Stimulated activated CD4-positive, alpha-beta T cell treated with anti-CD3 and anti-CD28 coated beads, TNF-alpha, amount 100 ng/mL, for 4 hours (primary cell): ENCODE results near the gene MASP1.

Experiments used
- DNase-seq, 3 experiments: peaks; one replicate each; pipeline ENCODE4 v3.0.0-alpha.2; 2020; ENCODE audit warnings: low read depth in 3 of 3

Gene MASP1

GRCh38 chr3:187293516-187294430 is 2.2 kb upstream of the MASP1 start:
- DNase-seq = no peak

DNA sequence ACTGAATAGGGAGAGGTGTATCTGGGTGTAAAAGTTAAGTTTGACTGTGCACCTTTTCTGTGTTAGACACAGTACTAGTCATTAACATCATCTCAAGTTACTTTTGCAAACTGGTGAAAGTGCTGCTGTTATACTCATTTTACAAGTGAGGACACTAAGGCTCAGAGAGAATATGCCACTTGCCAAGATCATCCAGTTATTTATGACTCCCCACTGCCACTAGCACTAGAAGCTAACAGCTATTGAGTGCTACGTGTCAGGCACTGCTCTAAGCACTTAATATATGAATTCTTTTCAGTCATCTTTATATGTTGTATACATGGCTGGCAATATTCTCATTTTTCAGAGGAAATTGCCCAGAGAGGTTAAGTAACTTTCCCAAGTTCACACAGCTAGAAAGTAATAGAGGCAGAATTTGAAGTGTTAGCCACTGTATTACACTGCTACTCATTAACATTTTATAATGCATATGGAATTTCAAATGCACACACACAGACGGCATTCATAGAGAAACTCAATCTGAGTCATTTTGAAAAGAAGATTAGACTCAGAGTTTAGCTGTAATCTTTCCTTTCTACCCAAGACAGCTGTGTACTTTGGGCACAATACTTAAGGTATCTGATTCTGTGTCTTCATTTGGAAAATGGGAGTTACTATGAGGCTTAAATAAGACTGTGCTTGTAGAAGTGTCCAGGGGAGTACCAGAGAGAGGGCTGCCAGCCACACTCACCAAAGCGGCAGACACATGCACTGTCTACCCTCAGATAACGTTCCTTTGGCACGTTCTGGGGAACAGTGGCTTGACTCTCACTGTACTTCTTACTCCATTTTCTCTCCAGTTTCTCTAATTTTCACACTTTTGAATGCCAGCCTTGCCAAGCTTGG is 1.3 kb upstream of the MASP1 start:
- DNase-seq = no peak

- DNase-seq = no peak
Observed at GRCh38 chr3:187292181-187292580, 644 bp upstream of the MASP1 start.

- DNase-seq = no peak
Observed at GRCh38 chr3:187291001-187291511, 481 bp downstream of the MASP1 start.

- no peak for DNase-seq
Observed at GRCh38 chr3:187290503-187290902, 1.0 kb downstream of the MASP1 start.

DNA sequence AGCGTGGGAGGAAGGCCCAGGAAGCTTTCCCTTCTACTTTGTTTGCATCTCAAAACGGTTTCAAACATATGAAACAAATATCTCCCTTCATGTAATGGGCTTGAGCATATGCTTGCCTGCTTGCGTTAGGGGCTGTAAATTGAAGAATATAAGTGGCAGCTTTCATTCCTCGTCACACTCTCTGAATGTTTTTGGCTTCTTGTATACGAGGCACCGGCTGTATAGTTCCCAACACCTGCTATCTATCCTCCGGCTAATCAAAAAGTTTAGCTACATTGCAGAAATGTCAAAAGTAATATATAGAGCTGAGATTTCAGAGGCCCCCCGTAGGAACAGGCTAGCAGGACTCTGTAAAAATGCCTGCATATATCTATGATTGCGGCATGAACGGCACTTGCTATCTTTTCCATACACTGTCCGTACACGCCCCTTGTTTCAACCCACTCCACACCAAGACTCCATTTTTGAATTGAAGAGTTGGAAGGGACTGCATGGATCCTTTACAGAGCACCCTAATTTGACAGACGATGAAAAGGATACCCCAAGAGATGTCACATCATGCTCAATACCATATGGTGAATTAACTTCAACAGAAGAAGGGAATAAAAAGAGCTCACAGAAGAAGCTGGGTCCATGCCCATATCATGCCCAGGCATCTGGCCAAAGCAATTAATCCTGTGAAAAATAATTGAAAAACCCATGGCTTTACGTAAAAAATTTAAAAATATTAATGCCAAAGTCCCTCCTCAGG is 2.5 kb downstream of the MASP1 start:
- no peak for DNase-seq

DNA sequence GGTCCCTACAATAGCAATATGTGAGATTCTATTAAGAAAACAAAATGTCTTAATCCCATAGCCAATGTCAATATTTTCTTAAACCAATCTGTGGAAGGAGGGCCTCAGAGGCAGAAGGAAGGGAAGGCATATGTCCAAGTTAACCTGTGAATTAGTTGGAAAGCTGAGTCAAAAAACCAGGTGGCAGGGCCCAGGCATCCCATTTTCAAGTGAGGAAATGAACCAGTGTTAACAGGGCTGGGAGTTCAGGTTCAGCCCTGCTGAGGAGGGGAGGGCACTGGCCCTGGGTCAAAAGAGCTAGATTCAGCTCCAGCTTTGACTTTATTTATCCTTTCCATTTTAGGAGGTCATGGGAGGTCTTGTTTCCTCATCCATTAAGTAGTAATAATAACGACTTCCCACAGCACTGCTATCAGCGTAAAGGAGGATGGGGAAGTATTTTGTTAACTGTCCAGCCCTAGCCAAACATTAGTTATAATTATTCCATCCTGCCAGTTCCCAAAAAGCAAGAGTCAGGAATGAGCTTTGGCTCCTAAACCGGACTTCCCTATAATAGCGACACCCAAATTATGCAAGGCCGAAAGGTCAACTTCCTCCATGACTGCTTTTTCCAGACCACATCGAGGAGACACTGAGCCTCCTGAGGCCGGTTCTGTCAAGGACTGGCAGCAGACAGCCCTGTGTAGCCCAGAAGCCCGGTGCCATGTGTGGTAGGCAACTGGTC is 3.2 kb downstream of the MASP1 start:
- DNase-seq = no peak

DNA sequence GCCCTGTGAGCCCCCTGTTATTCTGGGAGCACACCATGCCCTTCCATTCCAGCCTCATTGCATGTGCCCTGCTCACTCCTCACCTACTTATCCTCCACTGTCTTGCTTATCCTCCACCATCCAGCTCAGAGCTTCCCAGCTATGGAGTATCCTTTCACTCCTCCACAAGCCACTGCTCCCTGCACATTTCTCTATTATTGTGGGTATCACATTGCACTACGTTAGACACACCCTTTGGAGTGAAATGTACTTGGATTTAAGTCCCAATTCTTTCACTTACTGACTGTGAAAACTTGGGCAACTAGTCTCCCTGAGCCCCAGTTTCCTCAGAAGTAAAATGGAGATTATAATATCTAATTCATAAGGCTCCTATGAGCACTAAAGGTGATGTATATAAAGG is 4.3 kb downstream of the MASP1 start:
- DNase-seq = no peak

- DNase-seq = no peak
Observed at GRCh38 chr3:187286467-187287059, 5.0 kb downstream of the MASP1 start.

- DNase-seq = no peak
Observed at GRCh38 chr3:187281191-187281714, 10.3 kb downstream of the MASP1 start.

- no peak for DNase-seq
Observed at GRCh38 chr3:187280644-187281043, 10.9 kb downstream of the MASP1 start.

DNA sequence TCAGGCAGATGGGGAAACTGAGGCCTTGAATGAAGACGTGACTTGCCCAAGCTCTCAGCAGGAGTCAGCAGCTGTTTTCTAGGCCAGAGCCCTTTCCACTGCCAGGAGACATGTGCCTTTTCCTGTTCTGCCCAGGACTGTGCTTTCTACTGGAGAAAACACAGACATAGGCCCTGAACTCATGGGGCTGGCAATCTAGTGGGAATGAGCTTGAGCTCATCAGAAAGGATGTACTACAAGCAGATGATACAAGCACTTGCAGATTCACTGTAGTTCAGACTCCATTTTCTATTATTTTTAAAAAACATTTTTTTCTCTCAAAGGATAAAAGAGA is 14.4 kb downstream of the MASP1 start:
- no peak for DNase-seq

GRCh38 chr3:187276397-187277128 is 15.0 kb downstream of the MASP1 start:
- no peak for DNase-seq

DNA sequence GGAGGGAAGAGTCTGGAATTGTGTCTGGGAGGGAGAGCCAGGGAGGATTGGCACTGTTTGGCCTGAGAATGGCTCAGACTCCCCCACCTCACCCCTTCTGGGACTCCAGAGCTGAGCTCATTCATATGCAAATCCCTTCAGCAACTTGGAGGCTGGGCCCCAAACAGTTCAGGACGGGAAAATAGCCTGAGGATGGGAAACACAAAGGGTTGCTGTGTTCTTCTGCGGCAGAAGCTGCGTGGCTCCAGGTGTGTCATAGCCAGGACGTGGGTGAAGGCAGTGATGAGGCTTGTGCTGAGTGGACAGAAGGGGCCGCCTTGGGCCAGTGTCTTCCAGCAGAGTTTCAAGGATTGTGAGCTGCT is 16.6 kb downstream of the MASP1 start:
- DNase-seq = no peak

GRCh38 chr3:187274315-187274976 is 17.1 kb downstream of the MASP1 start:
- no peak for DNase-seq

DNA sequence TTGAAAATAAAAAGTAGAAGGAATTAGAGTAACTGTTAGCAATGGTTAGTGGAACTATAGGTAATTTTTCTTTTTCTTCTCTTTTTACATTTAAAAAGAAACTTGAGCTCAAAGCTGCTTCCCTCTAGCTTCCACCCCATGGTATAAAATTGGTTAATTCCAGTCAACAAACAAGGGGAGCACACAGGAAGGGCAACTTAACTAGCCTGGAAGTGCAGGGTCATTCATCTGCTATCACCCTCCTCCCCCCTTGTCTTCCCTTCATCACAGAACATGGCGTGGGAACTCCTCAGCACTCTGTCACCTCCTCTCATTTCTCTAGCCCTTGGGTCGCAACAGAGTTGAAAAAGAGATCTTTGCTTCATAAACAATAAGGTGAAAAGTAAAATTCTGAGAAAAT is 20.0 kb downstream of the MASP1 start:
- no peak for DNase-seq

DNA sequence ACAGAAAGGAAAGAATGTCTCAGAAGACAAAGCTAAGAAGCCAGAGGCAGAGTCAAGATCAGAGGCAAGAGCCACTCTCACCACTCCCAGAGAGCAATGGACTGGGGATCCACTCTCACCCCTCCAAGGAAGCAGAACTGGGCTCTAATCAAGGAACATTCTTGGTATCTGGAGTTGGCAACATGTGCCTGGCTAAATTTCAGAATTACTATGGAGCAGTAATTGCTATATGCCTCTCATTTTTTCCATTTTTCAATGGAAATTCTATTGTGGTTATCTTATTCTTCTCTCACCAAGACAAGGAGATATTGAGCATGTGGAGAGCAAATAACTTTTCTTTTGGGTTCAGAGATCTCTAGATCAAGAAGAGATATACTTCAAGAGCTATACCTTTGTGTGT is 22.1 kb downstream of the MASP1 start:
- DNase-seq = no peak

DNA sequence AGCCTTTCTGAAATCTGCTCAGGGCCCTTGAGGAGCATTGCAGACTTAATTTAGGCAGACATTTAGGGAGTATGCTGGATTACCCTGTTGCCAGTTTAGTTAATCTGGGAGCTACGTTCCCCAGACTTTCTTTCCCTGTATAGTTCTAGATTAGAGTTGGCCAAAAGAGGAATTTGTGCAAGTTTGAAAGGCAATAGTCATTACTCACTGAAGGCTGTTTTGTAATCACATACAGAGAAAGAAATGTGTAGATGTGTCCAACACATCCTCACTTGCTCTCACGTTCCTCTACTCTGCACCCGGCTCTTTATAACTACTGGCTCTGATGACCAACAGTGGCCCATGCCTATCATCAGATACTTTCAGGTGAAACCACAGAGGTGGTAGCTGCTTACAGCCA is 24.2 kb downstream of the MASP1 start:
- no peak for DNase-seq

DNA sequence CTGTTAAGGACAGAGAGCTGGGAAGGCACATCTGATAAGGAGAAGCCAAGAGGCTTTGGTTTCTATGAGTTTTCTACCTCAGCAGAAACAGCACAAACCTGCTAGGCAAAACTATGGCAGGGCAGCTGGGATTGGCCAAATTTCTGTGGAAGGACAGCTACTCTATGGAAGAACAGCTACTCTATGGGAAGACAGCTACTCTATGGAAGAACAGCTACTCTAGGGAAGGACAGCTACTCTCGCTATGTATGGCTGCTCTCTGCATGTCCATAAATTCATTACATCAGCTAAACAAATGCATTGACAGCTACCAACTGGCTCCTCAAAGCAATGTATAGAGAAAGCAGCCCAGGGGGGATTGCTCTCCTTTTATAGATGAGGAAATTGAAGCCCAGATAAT is 24.8 kb downstream of the MASP1 start:
- no peak for DNase-seq
